Measurements from ENCODE around the gene SYNE1. TPM values are rescaled to one million over a fixed set of nuclear protein-coding genes. Genes with fewer than 3 reads are reported as not detected.

The SYNE1 gene
- total and polyA plus RNA-seq, 8 donors = 79.1 to 201 (median 104) TPM

GRCh38 chr6:152087701-152088100, 549.5 kb downstream of the SYNE1 start:
- Histone ChIP-seq H3K27ac (no peak overlapping the region), H3K4me3 (no peak overlapping the region), H3K9me3 (no peaks in the 10 kb centered on the region), H3K4me1 (no peaks in the 10 kb centered on the region), H3K27me3 (no peaks in the 10 kb centered on the region), H3K36me3 (no peaks in the 10 kb centered on the region)
- ATAC-seq (no peak), DNase-seq (no peak)
- TF ChIP-seq CTCF (IDR thresholded peaks at IDR 0.05) = no peak
- intact Hi-C loops (cut with DNase I) = no loop called here

- H3K9me3 ChIP-seq = no peaks in the 10 kb centered on the region
- ATAC-seq = no peak
- no peak for DNase-seq
- no peaks in the 10 kb centered on the region for H3K36me3 ChIP-seq
- no peak overlapping the region for H3K4me3 ChIP-seq
- no peaks in the 10 kb centered on the region for H3K4me1 ChIP-seq
- intact Hi-C loops (cut with DNase I) = no loop called here
- H3K27ac ChIP-seq = no peak overlapping the region
- no peak for TF ChIP-seq CTCF (IDR thresholded peaks at IDR 0.05)
- H3K27me3 ChIP-seq = no peaks in the 10 kb centered on the region
Observed at GRCh38 chr6:152087096-152087495, 550.1 kb downstream of the SYNE1 start.

- no peaks in the 10 kb centered on the region for H3K4me1 ChIP-seq
- no peak for TF ChIP-seq CTCF (IDR thresholded peaks at IDR 0.05)
- H3K4me3 ChIP-seq = no peak overlapping the region
- DNase-seq = no peak
- intact Hi-C loops (cut with DNase I) = no loop called here
- no peaks in the 10 kb centered on the region for H3K9me3 ChIP-seq
- no peaks in the 10 kb centered on the region for H3K36me3 ChIP-seq
- H3K27me3 ChIP-seq = no peaks in the 10 kb centered on the region
- no peak overlapping the region for H3K27ac ChIP-seq
- ATAC-seq = no peak
Observed at GRCh38 chr6:152086223-152086873, 550.8 kb downstream of the SYNE1 start.

- ATAC-seq (no peak), DNase-seq (no peak)
- Histone ChIP-seq H3K27me3 (no peaks in the 10 kb centered on the region), H3K36me3 (no peaks in the 10 kb centered on the region), H3K9me3 (no peaks in the 10 kb centered on the region), H3K4me3 (no peak overlapping the region), H3K27ac (no peak overlapping the region), H3K4me1 (no peaks in the 10 kb centered on the region)
- TF ChIP-seq CTCF (IDR thresholded peaks at IDR 0.05) = no peak
- intact Hi-C loops (cut with DNase I) = no loop called here
Observed at GRCh38 chr6:152085451-152085921, 551.7 kb downstream of the SYNE1 start.

GRCh38 chr6:152078804-152079203, 558.4 kb downstream of the SYNE1 start:
- no peak for ATAC-seq
- TF ChIP-seq CTCF (IDR thresholded peaks at IDR 0.05) = no peak
- Histone ChIP-seq H3K4me3 (no peak overlapping the region), H3K27me3 (no peaks in the 10 kb centered on the region), H3K4me1 (no peaks in the 10 kb centered on the region), H3K36me3 (no peaks in the 10 kb centered on the region), H3K27ac (no peak overlapping the region), H3K9me3 (peaks cover 0 to 29% of the 10 kb centered on the region in 2 donors)
- intact Hi-C loops (cut with DNase I) = no loop called here
- DNase-seq = no peak

Data from left lung (tissue), 10 donors.